HAP-1 (cell line): ENCODE results near the gene RAP1A.
A peak's percentile ranks its signal among the peaks of the same experiment; 100 is the strongest.

ENCODE experiments used
- DNase-seq, 2 experiments: peaks; one replicate each; pipeline ENCODE4 v3.0.0-alpha.2; 2016 to 2020; ENCODE audit warnings: low spot score in 2 of 2
- H3K27me3 ChIP-seq: fragments of 250-450 bp; sonication (Bioruptor Pico); 2 replicates; pipeline ENCODE4 v1.5.1; 2020; ENCODE audit warnings: low read depth, mild to moderate bottlenecking, moderate library complexity
- H3K36me3 ChIP-seq: fragments of 250-450 bp; sonication (Bioruptor Pico); replicated peaks from 2 replicates; pipeline ENCODE4 v1.5.1; 2020; ENCODE audit warnings: mild to moderate bottlenecking
- H3K4me1 ChIP-seq: fragments of 250-450 bp; sonication (Bioruptor Pico); 2 replicates; pipeline ENCODE4 v1.5.1; 2020; ENCODE audit warnings: mild to moderate bottlenecking
- H3K4me3 ChIP-seq: fragments of 250-450 bp; sonication (Bioruptor Pico); 2 replicates; pipeline ENCODE4 v1.5.1; 2020; ENCODE audit warnings: mild to moderate bottlenecking, moderate library complexity
- H3K9me3 ChIP-seq: fragments of 250-450 bp; sonication (Bioruptor Pico); 2 replicates; pipeline ENCODE4 v1.5.1; 2020; ENCODE audit warnings: mild to moderate bottlenecking, moderate library complexity
- in situ Hi-C: fragments of 300-500 bp; cut with MboI; formaldehyde crosslinking; loops from 3 replicates; pipeline ENCODE4 v1.14.3; 2020; ENCODE audit warnings: low sequenced_read_pairs, inconsistent platforms, mixed read lengths

The RAP1A gene

DNA sequence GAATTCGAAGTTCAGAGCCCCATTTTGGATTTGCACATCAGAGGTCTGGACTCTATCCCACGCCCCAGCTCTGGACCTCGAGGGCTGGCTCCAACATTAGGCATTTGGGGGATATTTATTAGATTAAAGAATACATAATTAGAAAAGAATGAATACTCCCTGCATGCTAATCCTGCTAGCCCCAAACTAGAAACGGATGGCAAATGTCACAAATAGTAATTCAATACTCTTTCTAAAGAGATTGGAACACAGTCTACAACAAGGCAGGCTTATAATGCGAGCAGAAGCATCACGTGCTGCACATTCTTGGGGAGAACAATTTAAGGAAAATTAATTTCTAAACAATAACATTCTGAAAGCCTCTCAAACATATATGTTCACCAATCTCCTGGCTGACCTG lies 27.7 kb upstream of the RAP1A start:
- DNase-seq, result no peak
- in situ Hi-C loops, result no loop called here
- H3K4me3 ChIP-seq, result no peak overlapping the region
- H3K9me3 ChIP-seq, result no peaks in the 10 kb centered on the region
- H3K36me3 ChIP-seq, result no peaks in the 10 kb centered on the region
- peaks cover 2% of the 10 kb centered on the region; the same call in 1 of the 2 replicates for H3K4me1 ChIP-seq
- peaks cover 1% of the 10 kb centered on the region; the same call in 1 of the 2 replicates for H3K27me3 ChIP-seq

GRCh38 chr1:111592389-111593361 lies 26.9 kb upstream of the RAP1A start:
- peak; percentile 17 to 65 for DNase-seq
- no peak overlapping the region for H3K4me3 ChIP-seq
- peaks cover 2% of the 10 kb centered on the region; the same call in 1 of the 2 replicates for H3K4me1 ChIP-seq
- H3K27me3 ChIP-seq, result no peaks in the 10 kb centered on the region
- in situ Hi-C loops, result no loop called here
- H3K9me3 ChIP-seq, result no peaks in the 10 kb centered on the region
- no peaks in the 10 kb centered on the region for H3K36me3 ChIP-seq

GRCh38 chr1:111593403-111594305 lies 25.9 kb upstream of the RAP1A start:
- H3K4me1 ChIP-seq, result peaks cover 2% of the 10 kb centered on the region; the same call in 1 of the 2 replicates
- no peak for DNase-seq
- H3K4me3 ChIP-seq, result no peak overlapping the region
- H3K36me3 ChIP-seq, result no peaks in the 10 kb centered on the region
- no peaks in the 10 kb centered on the region for H3K27me3 ChIP-seq
- H3K9me3 ChIP-seq, result no peaks in the 10 kb centered on the region
- in situ Hi-C loops, result no loop called here

DNA sequence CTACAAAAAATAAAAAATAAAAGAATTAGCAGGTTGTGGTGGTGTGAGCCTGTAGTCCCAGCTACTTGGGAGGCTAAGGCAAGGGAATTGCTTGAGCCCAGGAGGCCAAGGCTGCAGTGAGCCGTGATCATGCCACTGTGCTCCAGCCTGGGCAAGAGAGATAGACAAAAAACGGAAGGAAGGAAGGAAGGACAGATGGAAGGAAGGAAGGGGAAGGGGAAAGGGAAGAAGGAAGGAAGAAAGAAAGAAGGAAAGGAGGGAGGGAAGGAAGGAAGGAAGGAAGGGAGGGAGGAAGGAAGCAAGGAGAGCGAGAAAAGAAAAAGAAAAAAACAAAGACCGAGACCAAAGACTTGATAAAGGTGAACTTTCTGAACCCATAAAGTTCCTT lies 25.3 kb upstream of the RAP1A start:
- in situ Hi-C loops, result no loop called here
- Histone ChIP-seq H3K4me1 (peaks cover 2% of the 10 kb centered on the region; the same call in 1 of the 2 replicates), H3K27me3 (no peaks in the 10 kb centered on the region)

DNA sequence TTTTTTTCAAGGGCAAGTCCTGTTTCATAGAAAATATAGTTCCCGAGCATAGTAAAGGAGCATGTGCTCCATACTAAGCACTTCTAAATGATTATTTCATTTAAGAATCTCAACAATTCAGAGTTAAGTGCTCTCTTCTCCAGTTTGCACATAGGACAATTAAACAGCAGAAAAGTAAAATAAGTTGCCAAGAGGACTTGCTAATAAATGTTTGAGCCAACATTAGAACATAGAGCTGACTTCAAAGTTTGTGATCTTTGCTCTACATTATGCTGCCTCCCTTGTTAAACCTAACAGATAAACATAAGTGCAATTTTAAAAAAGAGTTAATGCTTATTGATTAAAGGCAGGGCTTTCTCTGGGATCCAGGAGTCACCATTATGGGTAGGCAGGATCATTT lies 23.8 kb upstream of the RAP1A start:
- no peaks in the 10 kb centered on the region for H3K36me3 ChIP-seq
- no peak for DNase-seq
- H3K4me1 ChIP-seq, result peaks cover 2% of the 10 kb centered on the region; the same call in 1 of the 2 replicates
- in situ Hi-C loops, result no loop called here
- no peaks in the 10 kb centered on the region for H3K9me3 ChIP-seq
- no peak overlapping the region for H3K4me3 ChIP-seq
- H3K27me3 ChIP-seq, result no peaks in the 10 kb centered on the region

More for the DNA sequence above, 25.3 kb upstream of the RAP1A start:
- DNase-seq, result no peak
- Histone ChIP-seq H3K9me3 (no peaks in the 10 kb centered on the region), H3K36me3 (no peaks in the 10 kb centered on the region), H3K4me3 (no peak overlapping the region)

GRCh38 chr1:111596499-111596898 lies 23.1 kb upstream of the RAP1A start:
- H3K36me3 ChIP-seq, result no peaks in the 10 kb centered on the region
- in situ Hi-C loops, result no loop called here
- DNase-seq, result no peak
- H3K4me1 ChIP-seq, result peaks cover 2% of the 10 kb centered on the region; the same call in 1 of the 2 replicates
- no peaks in the 10 kb centered on the region for H3K27me3 ChIP-seq
- no peak overlapping the region for H3K4me3 ChIP-seq
- H3K9me3 ChIP-seq, result no peaks in the 10 kb centered on the region

DNA sequence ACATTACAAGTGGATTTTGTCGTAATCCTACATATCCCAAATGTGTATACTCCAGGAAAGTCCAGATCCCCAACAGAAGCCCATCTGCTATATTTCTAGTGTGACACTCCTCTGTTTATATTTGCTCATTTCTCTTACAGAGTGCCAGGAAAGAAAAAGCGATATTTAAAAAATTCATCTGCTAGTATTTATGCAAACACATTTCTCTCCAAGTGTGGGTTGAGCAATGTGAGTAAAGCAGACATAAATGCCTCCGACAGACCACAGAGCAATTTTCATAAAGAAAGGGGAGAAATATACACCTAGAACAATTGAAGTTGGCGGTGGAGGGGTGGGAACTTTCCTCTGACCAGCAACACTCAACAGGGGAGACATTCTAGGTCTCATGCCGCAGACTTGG lies 22.2 kb upstream of the RAP1A start:
- peaks cover 2% of the 10 kb centered on the region; the same call in 1 of the 2 replicates for H3K4me1 ChIP-seq
- H3K9me3 ChIP-seq, result no peaks in the 10 kb centered on the region
- in situ Hi-C loops, result no loop called here
- no peaks in the 10 kb centered on the region for H3K27me3 ChIP-seq
- no peak for DNase-seq
- H3K36me3 ChIP-seq, result no peaks in the 10 kb centered on the region
- H3K4me3 ChIP-seq, result no peak overlapping the region

- no peaks in the 10 kb centered on the region for H3K36me3 ChIP-seq
- H3K9me3 ChIP-seq, result no peaks in the 10 kb centered on the region
- no peak for DNase-seq
- H3K4me3 ChIP-seq, result no peak overlapping the region
- in situ Hi-C loops, result no loop called here
- H3K27me3 ChIP-seq, result no peaks in the 10 kb centered on the region; the same call in 1 of the 2 replicates
- H3K4me1 ChIP-seq, result no peaks in the 10 kb centered on the region
Observed at GRCh38 chr1:111598544-111598943, 21.0 kb upstream of the RAP1A start.

GRCh38 chr1:111599781-111600693 lies 19.6 kb upstream of the RAP1A start:
- Histone ChIP-seq H3K36me3 (no peaks in the 10 kb centered on the region), H3K4me1 (no peaks in the 10 kb centered on the region), H3K9me3 (no peaks in the 10 kb centered on the region), H3K4me3 (no peak overlapping the region), H3K27me3 (no peaks in the 10 kb centered on the region; the same call in 1 of the 2 replicates)
- DNase-seq, result no peak
- in situ Hi-C loops, result no loop called here

DNA sequence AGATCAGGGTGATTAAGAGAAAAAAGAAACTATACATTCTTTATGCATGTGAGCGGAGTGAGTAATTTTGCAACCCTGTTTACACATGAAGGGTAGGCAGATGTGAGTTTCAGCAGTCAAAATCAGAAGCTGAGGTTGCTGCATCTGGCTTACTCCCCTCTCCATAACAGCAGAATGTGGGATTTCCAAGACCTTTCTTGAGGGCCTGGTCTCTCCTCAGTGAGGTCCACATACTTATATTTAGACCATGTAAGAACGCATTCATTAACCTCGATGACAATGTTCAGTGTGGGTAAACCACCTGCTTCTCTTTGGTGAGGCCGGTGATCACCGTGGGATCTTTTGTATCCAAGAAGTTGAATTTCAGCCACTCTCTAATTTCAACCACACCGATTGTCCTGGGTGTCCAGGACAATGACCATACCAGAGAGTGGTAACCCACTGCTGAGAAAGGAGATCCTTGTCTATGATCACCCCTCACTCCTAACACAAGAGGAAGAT lies 18.7 kb upstream of the RAP1A start:
- H3K27me3 ChIP-seq, result no peaks in the 10 kb centered on the region; the same call in 1 of the 2 replicates
- in situ Hi-C loops, result no loop called here
- H3K4me1 ChIP-seq, result no peaks in the 10 kb centered on the region
- H3K36me3 ChIP-seq, result no peaks in the 10 kb centered on the region
- DNase-seq, result no peak
- H3K9me3 ChIP-seq, result no peaks in the 10 kb centered on the region
- H3K4me3 ChIP-seq, result no peak overlapping the region

- Histone ChIP-seq H3K27me3 (no peaks in the 10 kb centered on the region; the same call in 1 of the 2 replicates), H3K4me1 (no peaks in the 10 kb centered on the region), H3K36me3 (no peaks in the 10 kb centered on the region), H3K4me3 (no peak overlapping the region), H3K9me3 (no peaks in the 10 kb centered on the region)
- in situ Hi-C loops, result no loop called here
- DNase-seq, result no peak
Observed at GRCh38 chr1:111602302-111602701, 17.3 kb upstream of the RAP1A start.

DNA sequence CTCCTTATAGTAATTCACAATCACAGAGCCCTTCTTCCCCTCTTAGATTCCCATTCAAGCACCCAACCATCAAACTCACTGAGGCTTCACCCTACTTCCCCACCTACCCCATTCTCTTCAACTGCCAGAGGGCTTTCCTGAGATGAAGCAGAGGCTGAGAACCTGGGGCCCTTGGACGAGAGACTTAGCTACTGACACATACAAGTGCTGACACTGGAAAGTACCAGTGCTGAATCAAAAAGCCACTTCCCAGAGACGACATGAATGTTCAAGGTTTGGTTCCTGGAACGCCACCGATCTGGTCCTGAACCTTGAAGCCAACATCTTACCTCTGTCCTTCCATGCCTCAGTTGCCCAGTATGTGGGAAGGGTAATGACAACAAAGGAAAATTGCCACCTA lies 16.6 kb upstream of the RAP1A start:
- Histone ChIP-seq H3K4me3 (no peak overlapping the region), H3K9me3 (no peaks in the 10 kb centered on the region), H3K36me3 (no peaks in the 10 kb centered on the region), H3K4me1 (no peaks in the 10 kb centered on the region), H3K27me3 (no peaks in the 10 kb centered on the region; the same call in 1 of the 2 replicates)
- no peak for DNase-seq
- in situ Hi-C loops, result no loop called here

DNA sequence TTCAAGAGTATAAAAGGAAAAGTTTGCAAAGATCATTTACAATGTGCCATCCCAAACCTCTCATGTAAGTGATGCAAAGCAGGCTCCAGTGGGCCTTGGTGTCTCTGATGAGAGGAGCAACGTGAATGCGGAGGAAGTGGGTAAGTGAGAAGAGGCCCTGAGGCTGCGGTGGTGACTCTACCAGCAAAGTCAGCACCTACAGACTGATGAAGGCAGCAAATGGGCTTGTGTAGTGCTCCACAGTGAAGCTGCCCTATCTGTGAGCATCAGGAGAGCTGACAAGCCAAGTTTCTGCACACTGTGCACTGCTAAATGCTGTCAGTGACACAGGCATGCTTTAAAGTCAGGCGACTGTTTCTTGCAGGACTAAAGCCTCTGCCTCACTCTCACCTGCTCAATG lies 15.6 kb upstream of the RAP1A start:
- DNase-seq, result no peak
- Histone ChIP-seq H3K36me3 (no peaks in the 10 kb centered on the region), H3K27me3 (no peaks in the 10 kb centered on the region; the same call in 1 of the 2 replicates), H3K4me3 (no peak overlapping the region), H3K9me3 (0 out of 2 replicates have a peak, but pooled peaks cover 2% of the 10 kb centered on the region), H3K4me1 (no peaks in the 10 kb centered on the region)
- in situ Hi-C loops, result no loop called here
